Measurements from ENCODE around the gene OR5AC2.

The OR5AC2 gene

GRCh38 chr3:98086873-98087272 lies at the start of gene OR5AC2:
Gene OR5AC2 (plus strand): TSS chr3:98087173. CDS start chr3:98087173, 0 bp downstream.
- no peak for DNase-seq

GRCh38 chr3:98038286-98038685 lies 48.7 kb upstream of the OR5AC2 start:
- no peak for DNase-seq

GRCh38 chr3:98038876-98039275 lies 48.1 kb upstream of the OR5AC2 start:
- DNase-seq, result no peak

- peak; percentile 86 for DNase-seq
Measured at GRCh38 chr3:98039322-98040024, 47.5 kb upstream of the OR5AC2 start.

- DNase-seq, result no peak
Measured at GRCh38 chr3:98041350-98041749, 45.6 kb upstream of the OR5AC2 start.

GRCh38 chr3:98048586-98048985 lies 38.4 kb upstream of the OR5AC2 start:
- DNase-seq, result no peak

- DNase-seq, result no peak
Measured at GRCh38 chr3:98049271-98049670, 37.7 kb upstream of the OR5AC2 start.

- no peak for DNase-seq
Measured at GRCh38 chr3:98056035-98056434, 30.9 kb upstream of the OR5AC2 start.

DNA sequence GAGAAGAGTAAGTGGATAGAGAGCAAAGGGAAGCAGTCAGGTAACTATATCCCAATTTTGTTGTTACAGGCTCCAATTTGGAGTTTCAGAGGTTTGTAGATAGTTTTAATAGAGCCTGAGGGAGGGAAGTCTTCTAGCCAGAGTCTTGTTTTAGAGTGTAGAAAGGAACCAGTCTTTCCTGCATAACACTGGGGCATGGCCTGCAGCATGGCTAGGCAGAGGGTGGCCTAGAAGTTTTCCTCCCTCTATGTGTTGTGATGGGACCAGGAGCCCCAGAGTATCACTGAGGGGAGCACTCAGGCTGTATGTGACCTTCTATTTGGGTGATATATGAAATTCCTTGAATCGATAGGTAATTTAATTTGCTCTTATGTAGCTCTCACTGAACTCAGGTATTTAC lies 29.3 kb upstream of the OR5AC2 start:
- no peak for DNase-seq

- no peak for DNase-seq
Measured at GRCh38 chr3:98058244-98058960, 28.6 kb upstream of the OR5AC2 start.

DNA sequence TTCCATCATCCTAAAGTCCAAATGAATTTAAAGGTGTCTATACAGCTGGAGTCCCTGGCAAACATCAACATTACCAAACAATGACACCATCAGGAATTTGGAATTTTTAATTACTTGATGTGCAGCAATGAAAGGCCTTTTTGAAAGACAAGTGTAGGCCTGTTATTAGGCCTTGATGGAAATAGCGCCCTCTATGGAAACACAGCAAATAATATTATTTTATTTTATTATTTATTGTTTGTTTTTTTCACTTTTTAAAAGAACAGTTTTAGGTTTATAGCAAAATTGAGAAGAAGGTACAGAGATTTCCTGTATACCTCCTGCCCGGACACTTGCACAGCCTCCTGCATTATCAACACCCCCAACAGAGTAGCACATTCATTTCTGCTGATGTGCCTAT lies 18.1 kb upstream of the OR5AC2 start:
- no peak for DNase-seq

- no peak for DNase-seq
Measured at GRCh38 chr3:98070840-98071239, 16.1 kb upstream of the OR5AC2 start.

DNA sequence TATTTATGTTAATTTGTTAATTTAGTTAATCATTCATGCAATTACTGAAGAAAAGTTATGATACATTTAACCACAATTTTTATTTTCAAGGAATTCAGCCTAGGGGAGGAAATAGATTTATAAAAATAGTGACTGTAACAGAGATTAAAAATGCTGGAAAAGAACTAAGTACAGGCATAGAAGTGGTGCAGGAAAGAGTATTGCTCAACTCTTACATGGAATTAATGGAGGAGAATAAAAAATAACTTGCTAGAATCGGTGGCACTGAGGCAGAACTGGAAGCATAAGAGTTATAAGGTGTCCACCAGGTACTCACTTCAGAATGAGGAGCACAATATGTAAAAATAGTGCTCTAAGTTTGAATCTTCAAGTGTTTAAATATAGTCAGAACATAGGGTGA lies 13.5 kb upstream of the OR5AC2 start:
- no peak for DNase-seq

DNA sequence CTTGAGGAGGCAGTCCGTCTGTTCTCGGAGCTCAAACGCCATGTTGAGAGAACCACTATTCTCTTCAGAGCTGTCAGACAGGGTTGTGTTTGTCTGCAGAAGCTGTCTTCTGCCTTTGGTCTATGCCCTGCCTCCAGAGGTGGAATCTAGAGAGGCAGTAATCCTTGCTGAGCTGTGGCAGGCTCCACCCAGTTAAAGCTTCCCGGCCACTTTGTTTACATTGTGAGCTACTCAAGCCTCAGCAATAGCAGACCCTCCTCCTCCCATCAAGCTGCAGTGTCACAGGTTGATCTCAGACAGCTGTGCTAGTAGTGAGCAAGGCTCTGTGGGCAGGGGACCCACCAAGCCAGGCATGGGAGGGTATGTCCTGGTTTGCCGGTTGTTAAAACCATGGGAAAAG lies 8.9 kb downstream of the OR5AC2 start:
- no peak for DNase-seq

- no peak for DNase-seq
Measured at GRCh38 chr3:98099848-98100247, 12.9 kb downstream of the OR5AC2 start.

DNA sequence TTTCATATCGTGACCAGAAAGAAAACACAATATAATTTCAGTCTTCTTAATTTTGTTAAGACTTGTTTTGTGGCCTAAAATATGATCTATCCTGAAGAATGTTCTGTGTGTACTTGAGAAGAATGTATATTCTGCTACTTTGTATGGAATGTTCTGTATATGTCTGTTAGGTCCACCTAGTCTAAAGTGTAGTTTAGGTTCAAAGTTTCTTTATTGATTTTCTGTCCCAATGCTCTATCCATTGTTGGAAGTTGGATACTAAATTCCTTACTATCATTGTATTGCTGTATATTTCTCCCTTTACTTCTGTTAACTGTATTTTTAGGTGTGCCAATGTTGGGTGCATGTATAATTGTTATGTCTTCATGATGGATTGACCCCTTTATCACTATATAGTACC lies 21.2 kb downstream of the OR5AC2 start:
- DNase-seq, result no peak

GRCh38 chr3:98109807-98110549 lies 23.0 kb downstream of the OR5AC2 start:
- DNase-seq, result no peak

DNA sequence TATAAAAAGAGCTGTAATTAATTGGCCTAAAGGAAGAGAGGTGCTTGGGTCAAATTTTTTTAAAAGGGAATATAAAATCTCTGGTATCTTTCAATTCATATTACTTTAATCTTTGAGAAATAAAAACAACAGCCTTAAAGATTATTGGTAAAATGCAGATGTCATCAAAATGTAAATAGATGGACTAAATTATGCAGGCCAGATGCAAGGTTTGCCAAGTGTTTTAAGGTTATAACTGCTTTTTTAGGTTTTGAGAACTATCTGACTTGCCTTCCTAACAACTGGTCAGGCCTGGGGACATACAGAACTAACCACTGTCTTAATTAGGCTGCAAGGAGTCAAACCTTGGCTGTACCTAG lies 23.6 kb downstream of the OR5AC2 start:
- no peak for DNase-seq

DNA sequence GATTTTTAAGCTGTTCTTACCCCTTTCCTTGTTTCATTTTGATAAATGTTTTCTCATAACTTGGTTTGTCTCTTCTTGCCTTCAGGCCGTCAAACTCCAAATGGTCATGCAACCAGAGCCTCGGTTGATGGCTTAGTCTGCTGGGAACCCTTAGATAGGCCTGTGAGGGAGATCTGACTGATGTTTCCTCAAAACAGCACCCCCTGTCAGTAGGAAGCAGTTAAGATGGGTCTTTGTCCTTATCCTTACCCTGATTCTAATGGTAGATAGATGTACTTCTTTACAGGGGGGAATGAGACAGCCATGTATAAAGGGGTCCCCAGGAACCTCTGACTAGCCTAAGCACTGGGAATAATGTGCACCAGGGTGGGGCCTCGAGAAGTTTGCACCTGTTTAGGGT lies 27.3 kb downstream of the OR5AC2 start:
- no peak for DNase-seq

DNA sequence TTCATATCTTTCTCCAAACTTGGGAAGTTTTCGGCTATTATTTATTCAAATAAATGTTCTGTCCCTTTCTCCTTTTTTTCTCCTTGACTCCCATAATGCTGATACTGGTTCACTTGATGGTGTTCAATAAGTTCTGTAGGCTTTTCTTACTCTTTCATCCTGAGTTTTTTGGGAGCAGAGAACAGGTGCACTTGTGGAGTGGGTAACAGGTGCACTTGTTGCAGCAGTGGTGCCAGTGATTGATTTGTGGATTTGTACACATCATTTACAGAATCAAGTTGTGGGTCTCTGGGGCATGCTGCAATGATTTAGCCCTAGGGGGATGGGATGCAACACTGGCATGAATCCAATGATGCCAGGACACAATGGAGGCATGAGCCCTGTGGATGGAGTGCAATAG lies 28.7 kb downstream of the OR5AC2 start:
- DNase-seq, result no peak

GRCh38 chr3:98130421-98130820 lies 43.4 kb downstream of the OR5AC2 start, which contains the start of gene OR5H1:
Gene OR5H1 (plus strand): TSS chr3:98130721. CDS start chr3:98132698, 1,977 bp downstream.
- no peak for DNase-seq

- no peak for DNase-seq
Measured at GRCh38 chr3:98136631-98137030, 49.7 kb downstream of the OR5AC2 start.

All from activated CD8-positive, alpha-beta memory T cell treated with anti-CD3 and anti-CD28 coated beads for 24 hours (primary cell).